ENCODE results near the gene AFAP1L2. TPM values are rescaled to one million over a fixed set of nuclear protein-coding genes. Genes with fewer than 3 reads are reported as not detected.

AFAP1L2 gene
- total RNA-seq, 1 donor from 2014 or later: 5.7 TPM

- Mint-ChIP-seq H3K4me1 (ENCODE audit: unreplicated experiment) (peaks cover 10% of the 10 kb centered on the region), H3K27ac (ENCODE audit: unreplicated experiment) (no peak overlapping the region), H3K9me3 (ENCODE audit: unreplicated experiment) (no peaks in the 10 kb centered on the region), H3K27me3 (ENCODE audit: unreplicated experiment) (no peaks in the 10 kb centered on the region), H3K36me3 (ENCODE audit: unreplicated experiment) (no peaks in the 10 kb centered on the region), H3K4me3 (ENCODE audit: unreplicated experiment) (no peak overlapping the region)
- no peak for DNase-seq (ENCODE audit: extremely low spot score, unreplicated experiment)
- no peak for TF ChIP-seq CTCF (IDR thresholded peaks at IDR 0.05)
Observed at GRCh38 chr10:114328441-114328812, 75.9 kb downstream of the AFAP1L2 start.

GRCh38 chr10:114327537-114328440 is 76.5 kb downstream of the AFAP1L2 start:
- Mint-ChIP-seq H3K36me3 (ENCODE audit: unreplicated experiment) (no peaks in the 10 kb centered on the region), H3K27ac (ENCODE audit: unreplicated experiment) (no peak overlapping the region), H3K4me1 (ENCODE audit: unreplicated experiment) (peaks cover 14% of the 10 kb centered on the region), H3K9me3 (ENCODE audit: unreplicated experiment) (no peaks in the 10 kb centered on the region), H3K27me3 (ENCODE audit: unreplicated experiment) (no peaks in the 10 kb centered on the region), H3K4me3 (ENCODE audit: unreplicated experiment) (no peak overlapping the region)
- no peak for DNase-seq (ENCODE audit: extremely low spot score, unreplicated experiment)
- no peak for TF ChIP-seq CTCF (IDR thresholded peaks at IDR 0.05)

GRCh38 chr10:114326795-114327194 is 77.5 kb downstream of the AFAP1L2 start:
- Mint-ChIP-seq H3K27me3 (ENCODE audit: unreplicated experiment) (no peaks in the 10 kb centered on the region), H3K27ac (ENCODE audit: unreplicated experiment) (no peak overlapping the region), H3K36me3 (ENCODE audit: unreplicated experiment) (no peaks in the 10 kb centered on the region), H3K9me3 (ENCODE audit: unreplicated experiment) (no peaks in the 10 kb centered on the region), H3K4me1 (ENCODE audit: unreplicated experiment) (peaks cover 16% of the 10 kb centered on the region), H3K4me3 (ENCODE audit: unreplicated experiment) (no peak overlapping the region)
- no peak for DNase-seq (ENCODE audit: extremely low spot score, unreplicated experiment)
- TF ChIP-seq CTCF (IDR thresholded peaks at IDR 0.05): no peak

- H3K27me3 Mint-ChIP-seq (ENCODE audit: unreplicated experiment): no peaks in the 10 kb centered on the region
- no peak overlapping the region for H3K4me3 Mint-ChIP-seq (ENCODE audit: unreplicated experiment)
- no peaks in the 10 kb centered on the region for H3K36me3 Mint-ChIP-seq (ENCODE audit: unreplicated experiment)
- peaks cover 16% of the 10 kb centered on the region for H3K4me1 Mint-ChIP-seq (ENCODE audit: unreplicated experiment)
- DNase-seq (ENCODE audit: extremely low spot score, unreplicated experiment): no peak
- TF ChIP-seq CTCF (IDR thresholded peaks at IDR 0.05): no peak
- H3K27ac Mint-ChIP-seq (ENCODE audit: unreplicated experiment): no peak overlapping the region
- no peaks in the 10 kb centered on the region for H3K9me3 Mint-ChIP-seq (ENCODE audit: unreplicated experiment)
Observed at GRCh38 chr10:114323023-114323422, 81.3 kb downstream of the AFAP1L2 start.

GRCh38 chr10:114322344-114322743 is 82.0 kb downstream of the AFAP1L2 start:
- no peak overlapping the region for H3K27ac Mint-ChIP-seq (ENCODE audit: unreplicated experiment)
- H3K4me1 Mint-ChIP-seq (ENCODE audit: unreplicated experiment): peaks cover 16% of the 10 kb centered on the region
- DNase-seq (ENCODE audit: extremely low spot score, unreplicated experiment): no peak
- no peaks in the 10 kb centered on the region for H3K27me3 Mint-ChIP-seq (ENCODE audit: unreplicated experiment)
- no peak for TF ChIP-seq CTCF (IDR thresholded peaks at IDR 0.05)
- H3K9me3 Mint-ChIP-seq (ENCODE audit: unreplicated experiment): no peaks in the 10 kb centered on the region
- no peak overlapping the region for H3K4me3 Mint-ChIP-seq (ENCODE audit: unreplicated experiment)
- no peaks in the 10 kb centered on the region for H3K36me3 Mint-ChIP-seq (ENCODE audit: unreplicated experiment)

All from osteocyte (in vitro differentiated cells).